A549 (cell line): Measurements from ENCODE around the gene TRAK2. TPM values are rescaled to one million over a fixed set of nuclear protein-coding genes. Genes with fewer than 3 reads are reported as not detected.

Experiments used
- ATAC-seq, 2 experiments: fragments of 200-7000 bp in 1 of 2; fragments of >200 bp in 1 of 2; cut with Nextera tagmentation in 1 of 2; cut with Tn5 transposase in 1 of 2; 3 replicates each; pipeline versions ENCODE4 v1.8.0 to v1.9.1; 2018 to 2020; ENCODE audit warnings: mild to moderate bottlenecking in 1 of 2, moderate library complexity in 1 of 2
- CTCF ChIA-PET: fragments of 300-600 bp; sonication (Branson Sonifier 250); formaldehyde crosslinking; extraction: SDS; loops from one replicate; lab custom pipeline; 2021; ENCODE audit warnings: antibody characterized with exemption, inconsistent platforms; lab: Yijun Ruan, JAX
- POLR2A ChIA-PET: fragments of 350-600 bp; formaldehyde crosslinking; extraction: SDS; loops from one replicate; lab custom pipeline; 2021; ENCODE audit warnings: antibody characterized with exemption, inconsistent platforms; lab: Yijun Ruan, JAX
- DNase-seq, 2 experiments: peaks; one replicate each; pipeline versions ENCODE4 v3.0.0 to v3.0.0-alpha.2; 2011 to 2016; ENCODE audit warnings: low read depth in 1 of 2, low spot score in 1 of 2
- FAIRE-seq: peaks from 2 replicates; lab custom pipeline; 2011; peaks lifted over from hg19 to GRCh38; lab: Jason Lieb, UNC
- H3K27ac ChIP-seq, 2 experiments: fragments of >200 bp; sonication (Bioruptor Twin); formaldehyde crosslinking; 3 replicates each; pipeline ENCODE4 v1.5.1; 2016 to 2017
- H3K4me1 ChIP-seq: fragments of >200 bp; sonication (Bioruptor Twin); formaldehyde crosslinking; 3 replicates; pipeline ENCODE4 v1.6.1; 2016
- H3K4me2 ChIP-seq: fragments of >200 bp; sonication (Bioruptor Twin); formaldehyde crosslinking; 3 replicates; pipeline ENCODE4 v1.6.1; 2016
- H3K4me3 ChIP-seq: fragments of >200 bp; sonication (Bioruptor Twin); formaldehyde crosslinking; 3 replicates; pipeline ENCODE4 v1.5.1; 2016
- H3K9me3 ChIP-seq: fragments of >200 bp; sonication (Bioruptor Twin); formaldehyde crosslinking; 3 replicates; pipeline ENCODE4 v1.6.1; 2016
- CBX2 ChIP-seq: fragments of 200-600 bp; sonication (generic); IDR thresholded peaks from 2 replicates; pipeline ENCODE4 v1.6.1; 2016; ENCODE audit warnings: low read depth, mild to moderate bottlenecking, borderline replicate concordance
- CEBPB ChIP-seq, 2 experiments: fragments of >200 bp in 1 of 2; sonication (Bioruptor Twin) in 1 of 2; formaldehyde crosslinking in 1 of 2; IDR thresholded peaks; 2 replicates each; pipeline ENCODE4 v1.6.1; 2012 to 2016
- CHD4 ChIP-seq: fragments of 200-600 bp; sonication (generic); IDR thresholded peaks from 2 replicates; pipeline ENCODE4 v1.6.1; 2016; ENCODE audit warnings: antibody characterized with exemption, mild to moderate bottlenecking, borderline replicate concordance
- ESRRA ChIP-seq: fragments of 150-350 bp; IDR thresholded peaks from 2 replicates; pipeline ENCODE4 v1.6.1; 2014; ENCODE audit warnings: mild to moderate bottlenecking, low read length, borderline replicate concordance
- FOSL2 ChIP-seq, 2 experiments: fragments of 450-650 bp in 1 of 2; fragments of >200 bp in 1 of 2; sonication (Bioruptor Twin) in 1 of 2; formaldehyde crosslinking; IDR thresholded peaks; 2 replicates each; pipeline versions ENCODE4 v1.5.0 to v1.6.1; 2016 to 2020; ENCODE audit warnings: mild to moderate bottlenecking in 1 of 2, moderate library complexity in 1 of 2
- FOXS1 ChIP-seq: fragments of 250-450 bp; sonication (Bioruptor Pico); IDR thresholded peaks from 2 replicates; pipeline ENCODE4 v1.5.0; 2020; ENCODE audit warnings: mild to moderate bottlenecking, moderate library complexity
- JUN ChIP-seq, 2 experiments: fragments of >200 bp; sonication (Bioruptor Twin); formaldehyde crosslinking; IDR thresholded peaks; 2 replicates in 1 of 2; 3 replicates in 1 of 2; pipeline ENCODE4 v1.6.1; 2016 to 2017
- KDM5A ChIP-seq: fragments of 200-600 bp; sonication (generic); IDR thresholded peaks from 2 replicates; pipeline ENCODE4 v1.6.1; 2016; ENCODE audit warnings: antibody characterized with exemption, mild to moderate bottlenecking
- MAZ ChIP-seq: fragments of 150-350 bp; IDR thresholded peaks from 2 replicates; pipeline ENCODE4 v1.6.1; 2014; ENCODE audit warnings: antibody characterized with exemption, low read depth, low read length, borderline replicate concordance
- NR3C1 ChIP-seq: fragments of >200 bp; sonication (Bioruptor Twin); formaldehyde crosslinking; IDR thresholded peaks from 3 replicates; pipeline ENCODE4 v1.6.1; 2017
- POLR2A ChIP-seq: IDR thresholded peaks from 2 replicates; pipeline ENCODE4 v1.6.1; 2012; ENCODE audit warnings: mild to moderate bottlenecking, low read length
- RAD21 ChIP-seq, 2 experiments: fragments of >200 bp in 1 of 2; sonication (Bioruptor Twin) in 1 of 2; formaldehyde crosslinking in 1 of 2; IDR thresholded peaks in 1 of 2; conservative IDR thresholded peaks in 1 of 2; 2 replicates in 1 of 2; 3 replicates in 1 of 2; pipeline ENCODE4 v1.6.1; 2012 to 2018; ENCODE audit warnings: inconsistent platforms in 1 of 2
- ZFP36 ChIP-seq: fragments of 450-650 bp; IDR thresholded peaks from 2 replicates; pipeline ENCODE4 v1.6.1; 2014; ENCODE audit warnings: borderline replicate concordance; ENCODE audit not compliant: partially characterized antibody
- ZSCAN20 ChIP-seq: fragments of 250-450 bp; sonication (Bioruptor Pico); IDR thresholded peaks from 2 replicates; pipeline ENCODE4 v1.8.0; 2022; ENCODE audit warnings: mild to moderate bottlenecking, moderate library complexity
- WGBS: methylation state at CpG from one replicate; pipeline ENCODE4 v1.1.6; 2017; ENCODE audit errors: missing lambda C conversion rate; 5-methylcytosine and 5-hydroxymethylcytosine counted together
- polyA plus RNA-seq, 4 experiments: library from polyadenylated mRNA; depleted of rRNA in 3 of 4; stranded (reverse); fragments of >200 nt; fragmentation: RNase III in 1 of 4; extraction: RNeasy Plus Mini Kit Qiagen cat#74134 plus additional on column Dnase treatment in 1 of 4; gene quantifications; 2 replicates in 3 of 4; 3 replicates in 1 of 4; pipeline ENCODE4 v1.2.3, GENCODE V29; 2011 to 2017
- TF ChIP-seq, protein P1 (sequence below): fragments of >200 bp; sonication (Bioruptor Twin); formaldehyde crosslinking; IDR thresholded peaks from 3 replicates; pipeline ENCODE4 v1.5.1; 2016
- TF ChIP-seq, protein P2 (sequence below): IDR thresholded peaks from 2 replicates; pipeline ENCODE4 v1.6.1; 2012
- TF ChIP-seq, protein P3 (sequence below): fragments of >200 bp; sonication (Bioruptor Twin); formaldehyde crosslinking; IDR thresholded peaks from 2 replicates; pipeline ENCODE4 v1.6.1; 2016

TRAK2 gene
- polyA plus RNA-seq, 2 of the 4 experiments (the other 2 are of a cell fraction): 10.2 to 22.4 TPM

DNA sequence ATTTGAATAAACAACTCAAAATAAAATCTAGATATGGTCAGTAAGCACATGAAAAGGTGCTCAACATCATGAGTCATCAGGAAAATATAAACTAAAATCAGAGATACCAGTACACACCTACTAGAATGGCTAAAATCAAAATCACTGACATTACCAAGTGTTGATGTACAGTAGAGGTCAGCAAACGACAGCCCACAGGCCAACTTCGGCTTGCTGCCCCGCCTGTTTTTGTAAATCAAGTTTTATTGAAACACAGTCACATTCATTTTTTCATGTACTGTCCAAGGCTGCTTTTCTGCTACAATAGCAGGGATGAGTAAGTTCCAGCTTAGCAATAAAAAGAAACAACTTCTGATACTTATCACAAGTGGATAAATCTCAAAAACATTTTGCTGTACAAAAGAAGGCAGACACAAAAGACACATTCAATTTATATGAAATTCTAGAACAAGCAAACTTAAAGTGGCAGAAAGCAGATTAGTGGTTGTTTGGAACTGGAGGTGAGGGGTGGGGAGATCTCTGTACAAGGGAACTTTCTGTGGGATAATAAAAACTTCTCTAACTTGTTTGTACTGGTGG lies 32.1 kb downstream of the TRAK2 start:
- ChIA-PET POLR2A (no interaction called here), CTCF (no interaction called here)
- TF ChIP-seq FOSL2 (IDR thresholded peaks at IDR 0.05) (no peak), FOSL2 (CRISPR knock-in tag; IDR thresholded peaks at IDR 0.05) (peak; percentile 39; the same call in 1 of the 2 replicates), CHD4 (no peak), RAD21 (conservative IDR thresholded peaks at IDR 0.05 in 1 of 2, IDR thresholded peaks at IDR 0.05 in 1 of 2) (peak; percentile 51 to 53; a peak in 4 of 5 replicates)
- TF ChIP-seq, protein P1, sequence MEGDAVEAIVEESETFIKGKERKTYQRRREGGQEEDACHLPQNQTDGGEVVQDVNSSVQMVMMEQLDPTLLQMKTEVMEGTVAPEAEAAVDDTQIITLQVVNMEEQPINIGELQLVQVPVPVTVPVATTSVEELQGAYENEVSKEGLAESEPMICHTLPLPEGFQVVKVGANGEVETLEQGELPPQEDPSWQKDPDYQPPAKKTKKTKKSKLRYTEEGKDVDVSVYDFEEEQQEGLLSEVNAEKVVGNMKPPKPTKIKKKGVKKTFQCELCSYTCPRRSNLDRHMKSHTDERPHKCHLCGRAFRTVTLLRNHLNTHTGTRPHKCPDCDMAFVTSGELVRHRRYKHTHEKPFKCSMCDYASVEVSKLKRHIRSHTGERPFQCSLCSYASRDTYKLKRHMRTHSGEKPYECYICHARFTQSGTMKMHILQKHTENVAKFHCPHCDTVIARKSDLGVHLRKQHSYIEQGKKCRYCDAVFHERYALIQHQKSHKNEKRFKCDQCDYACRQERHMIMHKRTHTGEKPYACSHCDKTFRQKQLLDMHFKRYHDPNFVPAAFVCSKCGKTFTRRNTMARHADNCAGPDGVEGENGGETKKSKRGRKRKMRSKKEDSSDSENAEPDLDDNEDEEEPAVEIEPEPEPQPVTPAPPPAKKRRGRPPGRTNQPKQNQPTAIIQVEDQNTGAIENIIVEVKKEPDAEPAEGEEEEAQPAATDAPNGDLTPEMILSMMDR: peak; percentile 18; the same call in 1 of the 3 replicates
- no peak overlapping the region for H3K27ac ChIP-seq
- peaks cover 7% of the 10 kb centered on the region; the same call in 2 of the 3 replicates for H3K4me1 ChIP-seq
- ATAC-seq (peak; percentile 43 to 64; a peak in 3 of 6 replicates), DNase-seq (peak in 1 of 2 experiments; percentile 36), FAIRE-seq (no peak)
- no peak overlapping the region for H3K4me2 ChIP-seq
- H3K4me3 ChIP-seq: no peak overlapping the region
- no peaks in the 10 kb centered on the region for H3K9me3 ChIP-seq
- WGBS: 40% methylated on average over 3 of the region's 3 CpGs

DNA sequence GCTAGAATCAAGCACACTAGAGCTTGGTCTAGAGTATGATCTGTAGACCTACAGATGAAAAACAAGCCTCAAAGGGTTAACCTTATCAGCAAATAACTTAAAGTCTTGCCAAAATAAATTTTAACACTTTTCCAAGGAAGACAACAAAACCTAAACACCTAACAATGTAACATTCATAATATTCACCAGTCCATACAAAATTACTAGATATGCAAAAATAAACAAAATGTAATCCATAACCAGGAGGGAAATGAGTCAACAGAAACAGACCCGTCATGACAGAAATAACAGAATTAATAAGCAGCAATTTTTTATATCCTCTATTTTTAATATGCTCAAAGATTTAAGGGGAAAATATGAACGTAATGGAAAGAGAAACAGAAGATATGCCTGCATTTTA lies 36.1 kb downstream of the TRAK2 start:
- ATAC-seq (no peak), DNase-seq (no peak), FAIRE-seq (no peak)
- Histone ChIP-seq H3K27ac (no peak overlapping the region), H3K4me3 (no peak overlapping the region), H3K4me1 (peaks cover 7% of the 10 kb centered on the region; the same call in 2 of the 3 replicates)
- 44% methylated on average over 2 of the region's 2 CpGs for WGBS
- POLR2A ChIA-PET: no interaction called here
- TF ChIP-seq NR3C1 (no peak), JUN (IDR thresholded peaks at IDR 0.05) (no peak), CBX2 (no peak), KDM5A (no peak), POLR2A (no peak), RAD21 (conservative IDR thresholded peaks at IDR 0.05 in 1 of 2, IDR thresholded peaks at IDR 0.05 in 1 of 2) (no peak), FOXS1 (CRISPR knock-in tag) (no peak), ZFP36 (no peak), MAZ (no peak), CEBPB (IDR thresholded peaks at IDR 0.05) (no peak), ZSCAN20 (no peak)
- TF ChIP-seq, protein P2, sequence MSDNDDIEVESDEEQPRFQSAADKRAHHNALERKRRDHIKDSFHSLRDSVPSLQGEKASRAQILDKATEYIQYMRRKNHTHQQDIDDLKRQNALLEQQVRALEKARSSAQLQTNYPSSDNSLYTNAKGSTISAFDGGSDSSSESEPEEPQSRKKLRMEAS: no peak
- TF ChIP-seq, all 56 proteins: peak for 0
- CTCF ChIA-PET: no interaction called here
- Histone ChIP-seq H3K9me3 (no peaks in the 10 kb centered on the region), H3K4me2 (no peak overlapping the region)

DNA sequence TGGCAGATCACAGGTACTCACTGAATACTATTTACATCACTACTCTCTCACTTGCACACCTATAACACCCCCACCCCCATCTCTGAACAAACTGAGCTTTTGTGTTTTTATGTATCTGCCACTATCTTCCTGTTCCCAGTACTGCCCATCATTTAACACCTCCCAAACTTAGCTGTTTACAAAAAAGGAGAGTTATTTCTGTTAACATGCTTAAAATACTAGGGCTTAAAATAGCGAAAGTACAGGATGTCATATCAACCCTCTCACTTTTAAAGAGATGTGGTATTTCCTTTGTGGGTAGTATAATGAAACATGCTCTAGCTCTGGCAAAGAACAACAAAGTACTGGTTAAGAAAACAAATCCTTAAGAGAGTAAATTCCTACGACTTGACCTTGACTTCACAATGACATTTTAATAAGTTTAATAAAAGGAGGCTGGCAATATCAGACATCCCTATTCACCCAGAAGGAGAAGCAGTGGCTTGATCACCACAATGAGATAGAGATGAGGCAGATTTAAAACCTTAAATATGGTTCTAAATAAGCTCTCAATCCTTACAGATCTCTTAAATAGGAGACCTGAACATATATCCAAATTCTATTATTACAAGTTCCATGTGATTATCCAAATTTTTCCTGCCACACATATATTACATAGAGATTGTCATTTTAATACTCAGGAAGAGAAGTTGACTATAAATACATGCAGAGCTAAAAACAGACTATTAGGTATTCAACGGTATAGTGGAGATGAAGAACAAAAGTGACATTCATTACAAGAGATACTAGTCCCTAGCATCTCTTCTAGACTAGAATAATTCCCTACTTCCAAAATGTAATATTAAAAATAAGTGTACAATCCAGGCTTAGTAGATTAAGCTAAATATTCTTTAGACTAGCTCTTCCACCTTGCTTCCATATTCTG lies 36.9 kb downstream of the TRAK2 start:
- CTCF ChIA-PET: interaction anchor here (1.0 kb wide), 1 partner anchor 10 kb away, joined by 3 read pairs; no protein-coding TSS in a partner anchor
- ATAC-seq: no peak
- FAIRE-seq: no peak
- H3K4me3 ChIP-seq: no peak overlapping the region
- TF ChIP-seq ESRRA (no peak), MAZ (no peak)
- TF ChIP-seq, protein P3, sequence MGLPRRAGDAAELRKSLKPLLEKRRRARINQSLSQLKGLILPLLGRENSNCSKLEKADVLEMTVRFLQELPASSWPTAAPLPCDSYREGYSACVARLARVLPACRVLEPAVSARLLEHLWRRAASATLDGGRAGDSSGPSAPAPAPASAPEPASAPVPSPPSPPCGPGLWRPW: no peak
- TF ChIP-seq, all 56 proteins: peak for 0
- WGBS: 78% methylated on average over 3 of the region's 3 CpGs
- Histone ChIP-seq H3K27ac (no peak overlapping the region), H3K9me3 (no peaks in the 10 kb centered on the region), H3K4me2 (no peak overlapping the region), H3K4me1 (peaks cover 7% of the 10 kb centered on the region; the same call in 2 of the 3 replicates)
- no peak for DNase-seq
- POLR2A ChIA-PET: no interaction called here
